Heart left ventricle (tissue), 16 donors: ENCODE results near the gene MCM7. TPM values are rescaled to one million over a fixed set of nuclear protein-coding genes. Genes with fewer than 3 reads are reported as not detected.

ENCODE experiments used
- ATAC-seq, 4 donors: fragments of 200-7000 bp; cut with Tn5 transposase; one replicate each; pipeline ENCODE4 v1.9.1; 2020 to 2022; ENCODE audit warnings: moderate library complexity in 4 of 4, mild to moderate bottlenecking in 3 of 4, moderate number of reproducible peaks in 1 of 4
- DNase-seq, 5 donors: peaks; one replicate each; pipeline ENCODE4 v3.0.0-alpha.2; 2020
- H3K27ac ChIP-seq, 12 donors: fragments of 200-600 bp; sonication (generic) in 4 of 12; one replicate each; pipeline versions ENCODE4 v1.5.0 to v1.8.0; 2016 to 2022; ENCODE audit warnings: mild to moderate bottlenecking in 2 of 12
- H3K27me3 ChIP-seq, 9 donors: fragments of 200-600 bp; sonication (generic) in 2 of 9; one replicate each; pipeline versions ENCODE4 v1.5.1 to v1.8.0; 2016 to 2022; ENCODE audit warnings: mild to moderate bottlenecking in 3 of 9
- H3K36me3 ChIP-seq, 9 donors: fragments of 200-600 bp; sonication (generic) in 2 of 9; one replicate each; pipeline versions ENCODE4 v1.5.0 to v1.8.0; 2018 to 2022; ENCODE audit warnings: mild to moderate bottlenecking in 2 of 9
- H3K4me1 ChIP-seq, 12 donors: fragments of 200-600 bp; sonication (generic) in 4 of 12; one replicate each; pipeline versions ENCODE4 v1.5.0 to v1.8.0; 2016 to 2022; ENCODE audit warnings: mild to moderate bottlenecking in 3 of 12
- H3K4me3 ChIP-seq, 12 donors: fragments of 200-600 bp; sonication (generic) in 4 of 12; one replicate each; pipeline versions ENCODE4 v1.5.0 to v1.8.0; 2017 to 2022; ENCODE audit warnings: mild to moderate bottlenecking in 9 of 12, moderate library complexity in 4 of 12
- H3K9me3 ChIP-seq, 12 donors: fragments of 200-600 bp; sonication (generic) in 4 of 12; one replicate each; pipeline versions ENCODE4 v1.5.0 to v1.8.0; 2016 to 2022; ENCODE audit warnings: mild to moderate bottlenecking in 1 of 12
- CTCF ChIP-seq, 12 donors: fragments of 200-600 bp; sonication (generic) in 4 of 12; IDR thresholded peaks; one replicate each; pipeline versions ENCODE4 v1.5.0 to v1.8.0; 2018 to 2022; ENCODE audit warnings: antibody characterized with exemption in 12 of 12, mild to moderate bottlenecking in 5 of 12
- POLR2A ChIP-seq, 2 donors: fragments of 450-650 bp; IDR thresholded peaks; one replicate each; pipeline ENCODE4 v1.6.1; 2017; ENCODE audit warnings: antibody characterized with exemption in 2 of 2, mild to moderate bottlenecking in 2 of 2, moderate library complexity in 2 of 2
- WGBS, 4 donors: extraction: QIAGEN DNeasy Blood & Tissue Kit in 2 of 4; methylation state at CpG; one replicate each; pipeline versions ENCODE4 v1.1.5 to v1.1.7; 2013 to 2018; 5-methylcytosine and 5-hydroxymethylcytosine counted together
- intact Hi-C, 10 donors: fragments of 100-400 bp; cut with DNase I; formaldehyde crosslinking; loops; one replicate each; pipeline versions ENCODE4 v1.11.1 to v1.14.2; 2022
- polyA plus RNA-seq, 2 donors: library from polyadenylated mRNA; stranded (reverse); fragments of 200-250 nt; gene quantifications; one replicate each; pipeline ENCODE4 v1.2.3, GENCODE V29; 2013
- total RNA-seq, 9 donors: library from RNA; depleted of rRNA in 2 of 9; stranded (reverse); fragments of >200 nt in 2 of 9; fragmentation: NEBNext Ultra II Directional in 3 of 9; extraction: Animal tissue kit (Norgen Biotek cat#: 25700) in 3 of 9; gene quantifications; one replicate each; pipeline versions ENCODE4 v1.1.0 to v1.2.4, GENCODE V29; 2016 to 2023
- donor health status: ischemic (EF 13 %, LVEDD 7.1; RV severe dilation, severe dysfunction).
- donor health status: healthy with polysubstance abuse.
- donor health status: DM: no; HTN: yes; CAD: no.
- donor health status: DM: no; HTN: no; CAD: no.
- donor health status: ischemic (EF 25% LVEDD 6.9; RV normal size, moderate dysfunction).
- donor health status: ischemic (EF 25% LVEDD 5.7; RV mildly dilated, moderate dysfunction).
- donor health status: healthy.
- donor health status: DM: yes; HTN: yes; CAD: no.
- donor health status: ischemic (EF 35%, LVEDD 5.7; RV mildly dilated, moderate dysfunction).
- donor health status: nonischemic (EF 11% LVEDD 7.7; RV severe dilation, severe dysfunction).
- donor health status: DM: yes; HTN: yes; CAD: no.
- donor health status: PGD.
- donor health status: ischemic (EF 29% LVEDD 5.4; RV normal size, mild dysfunction).
- donor health status: nonischemic (EF 23%, LVEDD 6.1; RV moderate dilation, normal function).

Gene MCM7
- total and polyA plus RNA-seq, 11 donors = 12.8 to 34.4 (median 17.2) TPM

GRCh38 chr7:100061518-100062193, 39.5 kb downstream of the MCM7 start:
- Histone ChIP-seq H3K9me3 (no peaks in the 10 kb centered on the region), H3K36me3 (peaks cover 0 to 88% (median 79%) of the 10 kb centered on the region in 9 donors), H3K27ac (no peak overlapping the region), H3K27me3 (no peaks in the 10 kb centered on the region), H3K4me3 (no peak overlapping the region), H3K4me1 (peaks cover 0 to 17% (median 9%) of the 10 kb centered on the region in 12 donors)
- 91 to 93% (median 92%) methylated on average over 11 of the region's 11 CpGs for WGBS, 4 donors
- ATAC-seq (no peak), DNase-seq (no peak)
- TF ChIP-seq POLR2A (IDR thresholded peaks at IDR 0.05) (no peak), CTCF (IDR thresholded peaks at IDR 0.05) (no peak)
- intact Hi-C loops = no loop called here

- no peaks in the 10 kb centered on the region for H3K27me3 ChIP-seq
- intact Hi-C loops = loop anchor here in 4 of 10 donors (10.0 kb wide), 2 partner anchors 64 to 144 kb away; partner anchors contain the start of gene TRIM4 (in 2 of the 4)
- no peak overlapping the region for H3K27ac ChIP-seq
- 79 to 83% (median 81%) methylated on average over 5 of the region's 5 CpGs for WGBS, 4 donors
- no peak overlapping the region for H3K4me3 ChIP-seq
- H3K36me3 ChIP-seq = peaks cover 0 to 87% (median 69%) of the 10 kb centered on the region in 9 donors
- ATAC-seq (no peak), DNase-seq (no peak)
- H3K4me1 ChIP-seq = no peaks in the 10 kb centered on the region
- no peaks in the 10 kb centered on the region for H3K9me3 ChIP-seq
- no peak for TF ChIP-seq CTCF (IDR thresholded peaks at IDR 0.05)
- TF ChIP-seq POLR2A (IDR thresholded peaks at IDR 0.05) = no peak
Observed at GRCh38 chr7:100059251-100059739, 41.9 kb downstream of the MCM7 start.

- peaks cover 0 to 4% (median 0%) of the 10 kb centered on the region in 12 donors for H3K4me1 ChIP-seq
- H3K27ac ChIP-seq = no peak overlapping the region
- no peaks in the 10 kb centered on the region for H3K9me3 ChIP-seq
- no peaks in the 10 kb centered on the region for H3K27me3 ChIP-seq
- no peak for DNase-seq
- TF ChIP-seq POLR2A (IDR thresholded peaks at IDR 0.05) (no peak), CTCF (IDR thresholded peaks at IDR 0.05) (no peak)
- no peak for ATAC-seq
- no peak overlapping the region for H3K4me3 ChIP-seq
- peaks cover 0 to 69% (median 50%) of the 10 kb centered on the region in 9 donors for H3K36me3 ChIP-seq
- 92 to 96% (median 95%) methylated on average over 9 to 10 of the region's 10 CpGs for WGBS, 4 donors
- intact Hi-C loops = loop anchor here in 4 of 10 donors (10.0 kb wide), 2 partner anchors 62 to 142 kb away; partner anchors contain the start of gene TRIM4 (in 2 of the 4)
Observed at GRCh38 chr7:100057006-100057405, 44.2 kb downstream of the MCM7 start.

- DNase-seq (peak in 1 of 5 donors; percentile 13), ATAC-seq (peak in 3 of 4 donors; percentile 18 to 30 (median 29))
- Histone ChIP-seq H3K9me3 (no peaks in the 10 kb centered on the region), H3K36me3 (peaks cover 0 to 34% (median 17%) of the 10 kb centered on the region in 9 donors), H3K27me3 (no peaks in the 10 kb centered on the region), H3K27ac (peak overlapping the region in 1 of 12 donors; percentile 4), H3K4me3 (no peak overlapping the region), H3K4me1 (peaks cover 0 to 19% (median 7%) of the 10 kb centered on the region in 12 donors)
- no peak for TF ChIP-seq POLR2A (IDR thresholded peaks at IDR 0.05)
- TF ChIP-seq CTCF (IDR thresholded peaks at IDR 0.05) = peak in 6 of 12 donors; percentile 6 to 32 (median 24)
- 49 to 69% (median 59%) methylated on average over 3 of the region's 3 CpGs for WGBS, 4 donors
- intact Hi-C loops = loop anchor here in 7 of 10 donors (5.0 to 10.0 kb wide), 5 partner anchors 56 to 138 kb away; partner anchors contain the start of genes TRIM4 (in 2 of the 7) and AZGP1 (in 1 of the 7)
Observed at GRCh38 chr7:100053215-100053614, 48.0 kb downstream of the MCM7 start.
